ENCODE results near the gene ATP10A. TPM values are rescaled to one million over a fixed set of nuclear protein-coding genes. Genes with fewer than 3 reads are reported as not detected.
A peak's percentile ranks its signal among the peaks of the same experiment; 100 is the strongest.

ATP10A gene
- total RNA-seq, 8 experiments from 2014 or later: 0.09 to 4.6 (median 0.97) TPM

DNA sequence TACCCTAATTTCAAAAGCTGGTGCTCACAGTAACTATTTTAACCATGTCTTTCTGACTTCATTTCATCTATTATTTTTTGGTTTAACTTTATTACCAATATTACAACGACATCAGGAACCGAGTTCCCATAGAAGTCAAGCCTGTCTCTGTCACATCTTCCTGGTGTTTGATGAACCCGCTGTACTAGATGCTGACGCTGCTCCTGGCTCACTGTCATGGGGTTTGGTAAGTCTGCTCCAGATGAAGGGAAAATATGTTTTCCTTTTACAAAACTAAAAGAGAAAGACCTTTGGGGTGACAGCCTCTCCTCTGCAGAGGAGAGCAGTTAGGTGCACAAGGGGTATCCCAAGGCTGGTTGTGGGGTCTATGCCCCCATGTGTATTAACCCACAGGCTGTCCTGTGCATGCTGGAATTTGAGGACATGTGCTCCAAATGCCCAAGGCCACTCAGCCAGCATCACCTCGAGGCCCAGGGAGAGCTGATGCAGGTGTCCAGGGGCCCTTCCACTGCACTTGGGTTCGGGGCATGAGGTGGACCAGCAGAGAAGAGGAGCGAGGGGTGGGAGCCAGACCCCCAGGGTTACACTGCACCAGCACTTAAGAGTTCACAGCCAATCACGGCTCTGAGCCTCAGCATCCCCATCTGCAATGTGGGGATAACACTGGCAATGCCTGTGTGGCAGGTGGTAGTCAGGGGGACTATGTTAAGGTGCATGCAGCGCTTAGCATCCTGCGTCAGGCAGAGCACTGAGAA, 62.2 kb downstream of the ATP10A start:
- Histone ChIP-seq H3K4me3 (no peak overlapping the region), H3K4me1 (replicated peaks in 1 of 2) (peaks cover 0 to 9% of the 10 kb centered on the region in 2 donors), H3K27ac (no peak overlapping the region)
- no peak for ATAC-seq (replicated peaks in 6 of 8)
- 52 to 100% (median 97%) methylated on average over 1 to 7 of the region's 10 CpGs; no CpG with 5 or more reads in 2 of the 10 experiments for WGBS, 10 experiments
- in situ Hi-C loops (cut with MboI; ENCODE audit: low pct_unique_long_range_greater_than_20kb in 2 of 9, low sequenced_read_pairs in 9 of 9, unreplicated experiment in 9 of 9): no loop called here

- Histone ChIP-seq H3K4me3 (no peak overlapping the region), H3K4me1 (replicated peaks in 1 of 2) (peaks cover 0 to 9% of the 10 kb centered on the region in 2 donors), H3K27ac (no peak overlapping the region)
- no peak for ATAC-seq (replicated peaks in 6 of 8)
- WGBS, 10 experiments: 47 to 97% (median 80%) methylated on average over 1 to 14 of the region's 19 CpGs
- in situ Hi-C loops (cut with MboI; ENCODE audit: low pct_unique_long_range_greater_than_20kb in 2 of 9, low sequenced_read_pairs in 9 of 9, unreplicated experiment in 9 of 9): no loop called here
Measured at GRCh38 chr15:25799906-25800700, 63.0 kb downstream of the ATP10A start.

- in situ Hi-C loops (cut with MboI; ENCODE audit: low pct_unique_long_range_greater_than_20kb in 2 of 9, low sequenced_read_pairs in 9 of 9, unreplicated experiment in 9 of 9): no loop called here
- H3K4me3 ChIP-seq: no peak overlapping the region
- 37 to 97% (median 71%) methylated on average over 2 to 16 of the region's 25 CpGs; no CpG with 5 or more reads in 4 of the 10 experiments for WGBS, 10 experiments
- no peak overlapping the region for H3K27ac ChIP-seq
- ATAC-seq (replicated peaks in 6 of 8): peak in 6 of 8 experiments; percentile 21 to 88 (median 56)
- peaks cover 0 to 9% of the 10 kb centered on the region in 2 donors for H3K4me1 ChIP-seq (replicated peaks in 1 of 2)
Measured at GRCh38 chr15:25797936-25798901, 64.9 kb downstream of the ATP10A start.

- WGBS, 10 experiments: 20 to 90% (median 60%) methylated on average over 1 to 2 of the region's 8 CpGs; no CpG with 5 or more reads in 7 of the 10 experiments
- no peak overlapping the region for H3K4me3 ChIP-seq
- ATAC-seq (replicated peaks in 6 of 8): peak in 3 of 8 experiments; percentile 24 to 74 (median 44)
- peaks cover 0 to 9% of the 10 kb centered on the region in 2 donors for H3K4me1 ChIP-seq (replicated peaks in 1 of 2)
- in situ Hi-C loops (cut with MboI; ENCODE audit: low pct_unique_long_range_greater_than_20kb in 2 of 9, low sequenced_read_pairs in 9 of 9, unreplicated experiment in 9 of 9): no loop called here
- no peak overlapping the region for H3K27ac ChIP-seq
Measured at GRCh38 chr15:25797511-25797935, 65.6 kb downstream of the ATP10A start.

- WGBS, 10 experiments: 0 to 100% (median 90%) methylated on average over 1 to 4 of the region's 4 CpGs; no CpG with 5 or more reads in 3 of the 10 experiments
- H3K27ac ChIP-seq: no peak overlapping the region
- no peak overlapping the region for H3K4me3 ChIP-seq
- ATAC-seq (replicated peaks in 6 of 8): no peak
- peaks cover 0 to 9% of the 10 kb centered on the region in 2 donors for H3K4me1 ChIP-seq (replicated peaks in 1 of 2)
- in situ Hi-C loops (cut with MboI; ENCODE audit: low pct_unique_long_range_greater_than_20kb in 2 of 9, low sequenced_read_pairs in 9 of 9, unreplicated experiment in 9 of 9): no loop called here
Measured at GRCh38 chr15:25797035-25797434, 66.1 kb downstream of the ATP10A start.

GRCh38 chr15:25796395-25796794, 66.7 kb downstream of the ATP10A start:
- ATAC-seq (replicated peaks in 6 of 8): no peak
- H3K27ac ChIP-seq: no peak overlapping the region
- in situ Hi-C loops (cut with MboI; ENCODE audit: low pct_unique_long_range_greater_than_20kb in 2 of 9, low sequenced_read_pairs in 9 of 9, unreplicated experiment in 9 of 9): no loop called here
- 25 to 90% (median 67%) methylated on average over 1 to 5 of the region's 7 CpGs; no CpG with 5 or more reads in 5 of the 10 experiments for WGBS, 10 experiments
- no peak overlapping the region for H3K4me3 ChIP-seq
- peaks cover 0 to 9% of the 10 kb centered on the region in 2 donors for H3K4me1 ChIP-seq (replicated peaks in 1 of 2)

DNA sequence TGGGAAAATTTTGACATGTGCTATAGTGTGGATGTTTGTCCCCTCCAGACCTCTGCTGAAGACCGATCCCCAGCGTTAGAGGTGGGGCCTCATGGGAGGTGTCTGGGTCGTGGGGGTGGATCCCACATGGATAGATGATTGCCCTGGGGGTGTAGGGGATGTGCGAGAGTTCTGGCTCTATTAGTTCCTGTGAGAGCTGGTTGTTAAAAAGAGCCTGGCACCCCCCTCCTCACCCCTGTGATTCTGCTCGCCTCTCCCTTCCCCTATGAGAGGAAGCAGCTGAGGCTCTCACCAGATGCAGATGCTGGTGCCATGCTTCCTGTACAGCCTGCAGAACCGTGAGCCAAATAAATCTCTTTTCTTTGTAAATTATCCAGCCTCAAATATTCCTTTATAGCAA, 67.4 kb downstream of the ATP10A start:
- H3K27ac ChIP-seq: no peak overlapping the region
- no peak for ATAC-seq (replicated peaks in 6 of 8)
- WGBS, 10 experiments: 83% methylated on average over 2 of the region's 6 CpGs; no CpG with 5 or more reads in 9 of the 10 experiments
- in situ Hi-C loops (cut with MboI; ENCODE audit: low pct_unique_long_range_greater_than_20kb in 2 of 9, low sequenced_read_pairs in 9 of 9, unreplicated experiment in 9 of 9): no loop called here
- peaks cover 0 to 9% of the 10 kb centered on the region in 2 donors for H3K4me1 ChIP-seq (replicated peaks in 1 of 2)
- no peak overlapping the region for H3K4me3 ChIP-seq

DNA sequence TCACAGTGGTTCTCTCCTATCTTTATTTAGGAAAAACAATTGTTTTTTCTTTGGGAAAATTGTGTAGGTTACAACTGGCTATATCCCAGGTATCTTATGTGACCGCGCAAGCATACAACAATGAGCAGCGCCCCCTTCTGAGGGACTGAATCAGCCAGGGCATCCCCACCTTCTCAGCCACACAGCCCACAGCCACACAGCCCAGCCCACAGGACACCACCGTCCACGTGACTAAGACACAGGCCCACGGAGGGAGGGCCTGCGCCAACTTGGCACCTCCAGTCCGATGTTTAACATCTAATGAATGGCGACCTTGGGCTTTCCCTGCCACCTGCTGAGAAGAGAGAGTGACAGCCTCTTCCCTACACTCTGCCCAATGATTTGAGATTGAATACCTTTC, 68.1 kb downstream of the ATP10A start:
- 73 to 100% (median 82%) methylated on average over 1 to 5 of the region's 9 CpGs; no CpG with 5 or more reads in 4 of the 10 experiments for WGBS, 10 experiments
- in situ Hi-C loops (cut with MboI; ENCODE audit: low pct_unique_long_range_greater_than_20kb in 2 of 9, low sequenced_read_pairs in 9 of 9, unreplicated experiment in 9 of 9): no loop called here
- no peak for ATAC-seq (replicated peaks in 6 of 8)
- peaks cover 0 to 9% of the 10 kb centered on the region in 2 donors for H3K4me1 ChIP-seq (replicated peaks in 1 of 2)
- H3K27ac ChIP-seq: no peak overlapping the region
- H3K4me3 ChIP-seq: no peak overlapping the region

DNA sequence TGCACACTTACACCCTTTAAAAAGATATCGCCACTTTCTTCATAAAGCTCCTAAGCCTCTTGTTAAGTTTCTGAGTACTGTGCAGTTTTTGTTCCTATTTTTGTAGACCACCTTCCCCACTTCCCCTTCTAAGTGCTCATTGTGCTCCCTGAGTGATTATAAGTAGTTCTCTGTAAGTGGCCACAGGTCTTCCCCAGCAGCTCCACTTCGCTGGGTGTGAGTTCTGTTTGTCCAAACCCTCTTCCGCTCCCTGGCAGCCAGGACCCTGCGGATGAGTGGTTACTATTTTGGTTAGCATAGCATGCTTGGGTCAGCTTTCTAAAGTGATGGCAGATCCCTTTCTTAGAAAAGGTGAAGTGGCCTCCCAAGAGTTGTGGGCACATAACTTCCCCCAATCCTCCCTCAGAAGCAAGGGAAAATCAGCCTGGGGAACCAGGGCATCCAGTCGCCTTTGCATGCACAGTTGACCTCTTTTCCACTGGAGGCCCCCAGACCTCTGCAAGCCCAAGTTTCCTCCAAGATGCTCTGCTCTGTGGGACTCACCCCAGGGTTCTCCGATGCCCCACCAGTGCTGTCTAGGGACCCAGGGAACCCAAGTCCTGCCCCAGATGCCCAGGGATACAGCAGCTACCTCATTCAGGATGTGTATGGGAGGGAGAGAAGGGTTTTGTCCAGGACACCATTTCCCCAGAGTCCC, 69.6 kb downstream of the ATP10A start:
- in situ Hi-C loops (cut with MboI; ENCODE audit: low pct_unique_long_range_greater_than_20kb in 2 of 9, low sequenced_read_pairs in 9 of 9, unreplicated experiment in 9 of 9): no loop called here
- H3K4me3 ChIP-seq: no peak overlapping the region
- no peak overlapping the region for H3K27ac ChIP-seq
- no peak for ATAC-seq (replicated peaks in 6 of 8)
- 81 to 100% (median 100%) methylated on average over 1 to 5 of the region's 6 CpGs; no CpG with 5 or more reads in 1 of the 10 experiments for WGBS, 10 experiments
- H3K4me1 ChIP-seq (replicated peaks in 1 of 2): peaks cover 0 to 6% of the 10 kb centered on the region in 2 donors

- no peak overlapping the region for H3K4me3 ChIP-seq
- ATAC-seq (replicated peaks in 6 of 8): no peak
- WGBS, 10 experiments: 100% methylated on average over 1 of the region's 3 CpGs; no CpG with 5 or more reads in 8 of the 10 experiments
- in situ Hi-C loops (cut with MboI; ENCODE audit: low pct_unique_long_range_greater_than_20kb in 2 of 9, low sequenced_read_pairs in 9 of 9, unreplicated experiment in 9 of 9): no loop called here
- H3K27ac ChIP-seq: no peak overlapping the region
- H3K4me1 ChIP-seq (replicated peaks in 1 of 2): no peaks in the 10 kb centered on the region
Measured at GRCh38 chr15:25792128-25792527, 71.0 kb downstream of the ATP10A start.

- peak in 3 of 8 experiments; percentile 72 to 82 (median 73) for ATAC-seq (replicated peaks in 6 of 8)
- Histone ChIP-seq H3K4me3 (no peak overlapping the region), H3K27ac (no peak overlapping the region), H3K4me1 (replicated peaks in 1 of 2) (no peaks in the 10 kb centered on the region)
- in situ Hi-C loops (cut with MboI; ENCODE audit: low pct_unique_long_range_greater_than_20kb in 2 of 9, low sequenced_read_pairs in 9 of 9, unreplicated experiment in 9 of 9): no loop called here
- 0 to 90% (median 68%) methylated on average over 1 to 7 of the region's 7 CpGs for WGBS, 10 experiments
Measured at GRCh38 chr15:25790000-25790660, 73.0 kb downstream of the ATP10A start.
